HG02938 (cell line): ENCODE data around the gene KRT32.
"Not testable (repeated sequence)": the region's sequence is repeated elsewhere in the genome, so short reads cannot be mapped to it uniquely, and the experiment has no call there.

Experiments
- ATAC-seq: cut with Tn5 transposase; IDR thresholded peaks from one replicate; pipeline ENCODE4 v1.9.1; 2021; ENCODE audit warnings: mild to moderate bottlenecking, moderate library complexity; ENCODE audit not compliant: unreplicated experiment

KRT32 gene

DNA sequence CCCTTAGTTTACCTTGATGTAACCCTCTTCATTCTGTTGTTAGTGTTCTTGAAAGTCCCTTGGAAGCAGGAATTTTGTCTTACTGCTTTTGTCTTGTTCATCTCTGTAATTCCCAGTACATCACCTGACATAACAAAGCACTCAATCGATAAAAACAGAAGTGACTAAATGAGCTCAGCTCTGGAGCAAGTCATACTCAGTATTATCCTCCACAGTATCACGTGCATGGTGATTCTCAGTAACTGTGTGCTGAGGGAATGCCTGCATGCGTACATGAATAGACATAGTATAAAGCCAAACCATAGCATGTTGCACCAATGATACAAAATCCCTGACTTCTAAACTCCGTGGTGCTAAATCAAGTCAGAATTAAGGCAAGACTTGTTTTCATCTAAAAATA lies 33.6 kb downstream of the KRT32 start:
- no peak for ATAC-seq

- ATAC-seq: not testable (repeated sequence)
These were observed 36.8 kb downstream of the KRT32 start for GRCh38 chr17:41430376-41430775.

DNA sequence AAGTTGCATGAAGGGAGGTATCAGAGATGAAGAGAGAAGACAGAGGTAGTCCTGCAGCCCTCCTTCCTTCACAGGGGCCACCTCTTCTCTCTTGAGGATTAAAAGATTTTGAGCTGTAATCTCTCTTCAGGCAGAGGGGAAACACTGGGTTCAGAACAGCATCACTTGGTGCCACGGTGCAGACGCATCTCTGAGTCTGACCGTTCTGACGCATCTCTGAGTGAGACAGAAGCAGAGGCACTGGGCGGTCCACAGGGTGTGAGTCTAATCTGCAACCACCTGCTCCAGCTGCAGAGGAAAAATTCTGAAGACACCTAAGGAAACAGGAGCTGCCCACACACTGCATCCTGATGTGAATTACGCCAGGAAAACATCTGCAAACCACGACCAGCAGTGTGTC lies 37.5 kb downstream of the KRT32 start:
- no peak for ATAC-seq

- no peak for ATAC-seq
These were observed 38.4 kb downstream of the KRT32 start for GRCh38 chr17:41428591-41429291.

DNA sequence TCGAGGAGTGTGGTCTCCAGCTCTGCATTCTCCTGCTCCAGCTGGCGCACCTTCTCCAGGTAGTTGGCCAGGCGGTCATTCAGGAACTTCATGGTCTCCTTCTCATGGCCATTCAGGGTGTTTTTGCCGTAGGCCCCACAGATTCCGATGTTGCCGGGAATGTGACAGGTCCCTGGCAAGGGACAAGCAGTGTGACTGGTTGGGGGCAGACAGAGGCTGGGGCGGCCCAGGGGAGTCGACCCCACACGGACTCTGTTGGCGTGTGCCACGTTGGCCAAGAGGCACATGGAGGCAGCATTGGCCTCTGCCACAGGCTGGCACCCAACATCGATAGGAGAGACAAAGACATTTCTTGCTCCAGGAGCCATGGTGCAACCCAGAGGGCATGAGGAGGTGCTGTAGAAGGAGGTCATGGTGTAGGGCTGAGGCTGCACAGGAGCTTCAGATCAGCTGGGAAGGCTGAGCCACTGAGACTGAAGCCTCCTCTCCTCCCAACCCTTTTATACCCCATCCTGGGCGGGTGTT lies 43.0 kb downstream of the KRT32 start, which contains the start of gene KRT37:
KRT37 (minus strand) TSS at position 475 of the 525 bp plus-strand sequence; CDS start at position 413, 62 bp downstream.
- ATAC-seq: no peak

- not testable (repeated sequence) for ATAC-seq
These were observed 44.6 kb downstream of the KRT32 start for GRCh38 chr17:41422586-41422985.

DNA sequence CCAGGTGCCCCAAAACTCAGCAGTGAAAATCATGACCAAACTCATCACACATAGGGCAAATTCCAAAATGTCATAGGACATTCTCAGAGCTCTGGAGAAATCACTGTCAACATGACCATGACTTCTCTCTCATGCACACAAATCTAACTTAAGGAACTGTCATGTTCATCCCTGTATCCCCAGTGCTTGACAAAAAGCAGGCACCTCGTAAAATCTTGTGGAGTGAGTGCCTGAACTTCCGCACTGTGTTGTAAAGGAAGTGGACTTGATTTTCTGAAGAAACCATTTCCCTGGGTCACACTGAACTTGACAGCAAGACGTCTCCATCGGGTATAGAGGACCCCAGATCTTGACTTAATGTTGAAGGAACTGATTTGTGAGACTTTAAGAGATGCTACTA lies 45.6 kb downstream of the KRT32 start:
- ATAC-seq: no peak

- ATAC-seq: no peak
These were observed 46.1 kb downstream of the KRT32 start for GRCh38 chr17:41421116-41421515.

DNA sequence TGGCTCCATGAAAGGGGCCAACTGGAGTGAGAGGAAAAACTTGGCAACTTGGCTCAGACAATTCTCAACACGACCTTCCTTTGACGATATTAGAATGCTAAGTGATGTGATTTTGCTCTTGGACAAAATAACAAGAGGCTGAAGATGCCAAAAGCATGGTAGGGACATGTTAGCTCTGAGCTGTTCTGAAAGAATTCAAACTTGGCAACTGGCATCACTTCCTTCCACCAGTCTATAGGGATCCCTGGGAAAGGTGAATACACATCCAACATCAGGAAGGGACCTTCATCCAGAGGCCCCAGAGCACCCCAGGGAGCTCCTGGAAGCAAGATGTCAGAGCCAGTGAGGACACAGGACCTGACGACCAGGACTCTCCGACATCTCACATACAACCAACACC lies 47.1 kb downstream of the KRT32 start:
- ATAC-seq: no peak

DNA sequence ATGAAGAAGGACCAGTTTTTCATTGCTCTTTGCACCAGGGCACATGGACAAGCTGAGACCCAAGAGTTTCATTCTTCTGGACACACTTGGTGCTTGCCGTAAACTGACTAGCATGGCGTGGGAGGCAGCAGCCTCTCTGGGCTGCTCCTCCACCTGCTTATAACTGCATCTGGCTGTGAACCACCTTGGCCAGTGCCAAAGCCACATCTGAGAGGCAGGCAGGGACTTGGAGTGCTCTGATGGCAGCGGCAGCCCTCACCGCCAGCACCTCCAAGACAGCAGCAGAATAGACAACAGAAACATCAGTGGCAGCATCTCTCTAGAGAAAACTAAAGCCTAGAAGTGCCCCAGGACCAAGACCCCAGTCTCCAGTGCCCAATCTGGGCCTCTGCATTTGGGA lies 47.5 kb downstream of the KRT32 start:
- no peak for ATAC-seq

GRCh38 chr17:41418116-41418860 lies 48.9 kb downstream of the KRT32 start:
- ATAC-seq: no peak

DNA sequence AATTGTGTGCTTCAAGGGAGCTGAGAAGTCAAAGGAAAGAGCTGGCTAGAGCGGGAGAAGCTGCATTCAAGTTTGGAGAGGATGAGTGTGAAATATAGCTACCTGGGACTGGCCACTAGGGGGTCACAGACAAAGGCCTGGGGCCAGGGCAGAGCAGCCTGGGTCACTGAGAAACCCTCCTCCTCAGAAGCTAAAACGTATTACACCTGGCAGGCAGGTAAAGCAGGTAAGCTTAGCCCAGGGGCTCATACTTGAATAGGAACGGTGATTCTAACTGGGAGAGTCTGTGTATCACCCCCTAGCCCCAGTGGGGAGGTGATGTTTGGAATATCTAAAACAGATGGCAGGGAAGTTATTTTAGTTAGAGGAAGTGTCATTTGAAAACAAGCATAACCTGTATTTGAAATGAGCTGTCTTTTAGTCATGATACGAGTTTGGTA lies 49.6 kb downstream of the KRT32 start:
- no peak for ATAC-seq

DNA sequence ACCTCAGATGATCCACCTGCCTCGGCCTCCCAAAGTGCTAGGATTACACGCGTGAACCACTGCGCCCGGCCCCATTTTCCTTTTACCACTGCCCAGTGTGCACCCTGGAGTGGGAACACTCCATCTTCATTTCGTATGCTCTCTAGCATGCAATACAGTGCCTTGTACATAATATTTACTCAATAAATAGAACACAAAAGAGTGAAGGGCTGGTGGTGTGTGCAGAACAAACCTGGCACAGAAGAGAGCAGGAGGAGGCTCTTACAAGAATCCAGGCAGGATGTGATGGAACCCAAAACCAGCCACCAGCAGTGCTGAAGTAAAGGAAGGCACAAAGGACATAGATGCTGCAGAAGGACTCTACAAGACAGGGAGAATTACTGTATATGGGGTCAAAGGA lies 50.1 kb downstream of the KRT32 start:
- ATAC-seq: no peak

DNA sequence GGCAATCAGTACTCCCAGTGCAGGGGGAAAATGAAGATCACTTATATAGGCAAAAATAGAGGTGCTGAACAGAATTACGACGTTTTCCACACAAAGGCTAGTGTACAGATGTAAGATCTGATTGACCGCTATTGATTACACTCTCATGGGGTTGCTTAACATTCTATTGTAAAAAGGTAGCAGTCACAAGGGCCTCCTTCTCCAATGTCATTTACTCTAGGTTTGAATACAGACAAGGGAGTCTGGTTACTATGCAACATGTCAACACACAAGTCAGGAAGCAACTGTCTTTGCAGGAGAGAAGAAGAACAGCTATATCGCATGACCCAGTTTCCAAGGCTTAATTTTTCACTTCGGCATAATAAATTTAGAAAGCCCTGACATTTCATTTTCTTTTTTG lies 50.7 kb downstream of the KRT32 start:
- no peak for ATAC-seq

DNA sequence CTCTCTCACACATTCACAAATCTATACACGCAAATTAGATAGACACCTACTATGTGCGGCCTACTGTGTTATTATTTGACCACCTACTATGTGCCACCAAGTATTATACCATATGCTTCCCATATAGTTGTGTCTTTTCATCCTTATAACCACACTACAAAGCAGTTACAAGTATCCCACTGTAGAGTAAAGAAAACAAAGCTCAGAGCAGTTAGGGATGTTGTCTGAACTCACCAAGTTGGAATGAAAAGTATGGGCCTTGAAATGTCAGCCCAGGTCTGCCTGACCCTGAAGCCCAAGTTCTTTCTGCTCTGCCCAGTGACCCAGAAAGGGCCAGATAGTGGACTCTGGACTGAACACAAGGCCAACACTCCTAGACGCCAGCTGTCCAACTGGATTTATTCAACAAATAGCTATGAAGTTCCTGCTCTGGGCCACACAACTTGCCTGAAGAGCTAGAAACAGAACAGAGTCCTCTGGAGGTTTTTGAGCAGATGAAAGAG lies 51.3 kb downstream of the KRT32 start:
- no peak for ATAC-seq

GRCh38 chr17:41415411-41415810 lies 51.8 kb downstream of the KRT32 start:
- ATAC-seq: no peak

DNA sequence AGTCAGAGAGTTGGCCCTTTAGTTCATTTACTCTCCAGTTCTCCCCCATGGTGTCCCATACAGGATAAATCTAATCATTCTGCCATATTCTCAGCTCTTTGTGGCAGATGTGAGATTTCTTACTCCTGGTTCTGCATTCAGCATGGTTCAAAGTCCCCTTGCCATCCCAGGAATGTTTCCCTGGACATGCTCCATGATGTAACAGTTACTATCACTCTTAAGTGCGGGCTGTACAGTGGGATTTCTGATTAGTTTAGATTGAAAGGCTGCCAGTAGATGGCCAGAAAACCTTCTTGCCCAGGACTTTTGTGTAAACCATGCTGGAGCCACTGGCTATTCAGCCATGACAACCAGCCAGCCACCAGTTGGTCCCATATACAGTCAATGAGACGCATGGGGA lies 53.2 kb downstream of the KRT32 start:
- ATAC-seq: no peak

GRCh38 chr17:41413353-41413957 lies 53.7 kb downstream of the KRT32 start:
- ATAC-seq: no peak

DNA sequence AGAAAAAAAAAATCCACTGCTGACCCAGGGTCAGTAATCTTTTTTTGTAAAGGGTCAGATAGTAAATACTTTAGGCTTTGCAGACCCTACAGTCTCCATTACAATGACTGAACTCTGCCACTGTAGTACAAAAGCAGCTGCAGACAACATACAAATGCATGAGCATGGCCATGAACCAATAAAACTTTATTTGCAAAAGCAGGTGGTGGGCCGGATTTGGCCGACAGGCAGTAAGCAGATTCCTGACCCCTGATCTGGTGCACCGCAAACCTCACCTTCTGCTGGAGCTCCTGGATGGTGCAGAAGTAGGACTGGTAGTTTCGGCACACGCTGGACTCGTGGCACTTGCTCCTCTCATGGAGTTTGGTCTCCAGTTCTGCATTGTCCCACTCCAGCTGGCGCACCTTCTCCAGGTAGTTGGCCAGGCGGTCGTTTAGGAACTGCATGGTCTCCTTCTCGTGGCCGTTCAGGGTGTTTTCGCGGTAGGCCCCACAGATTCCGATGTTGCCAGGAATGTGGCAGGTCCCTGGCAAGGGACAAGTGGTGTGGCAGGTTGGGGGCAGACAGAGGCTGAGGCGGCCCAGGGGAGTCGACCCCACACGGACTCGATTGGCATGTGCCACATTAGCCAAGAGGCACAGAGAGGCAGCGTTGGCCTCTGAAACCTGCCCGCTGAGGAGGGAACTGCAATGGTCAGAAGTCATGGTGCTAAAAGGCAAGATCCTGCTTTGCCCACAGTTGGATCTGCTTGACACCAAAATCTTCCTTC lies 55.9 kb downstream of the KRT32 start:
- no peak for ATAC-seq
